ACHN (cell line): ENCODE measurements around the gene TMEM53.

Source experiments
- DNase-seq: peaks from one replicate; pipeline ENCODE4 v3.0.0-alpha.2; 2015
- in situ Hi-C: cut with HindIII; loops from 2 replicates; pipeline ENCODE4 v1.10.0; 2017; ENCODE audit warnings: low sequenced_read_pairs, low pct_ligation_motif_present, low pct_unique_long_range_greater_than_20kb

TMEM53 gene

GRCh38 chr1:44674113-44675000 is at the start of gene TMEM53, which contains the start of gene ARMH1:
TMEM53 (minus strand) TSS chr1:44674481; CDS start chr1:44674391, 90 bp downstream.
ARMH1 (plus strand) TSS chr1:44674714; CDS start chr1:44689698, 14,984 bp downstream.
- DNase-seq: peak; percentile 98
- in situ Hi-C loops: no loop called here

GRCh38 chr1:44723496-44724295 is 49.4 kb upstream of the TMEM53 start:
- no peak for DNase-seq
- in situ Hi-C loops: no loop called here

GRCh38 chr1:44723064-44723463 is 48.8 kb upstream of the TMEM53 start:
- no peak for DNase-seq
- in situ Hi-C loops: no loop called here

- peak; percentile 97 for DNase-seq
- in situ Hi-C loops: no loop called here
These were observed 47.4 kb upstream of the TMEM53 start for GRCh38 chr1:44721485-44722361.

- in situ Hi-C loops: no loop called here
- no peak for DNase-seq
These were observed 46.0 kb upstream of the TMEM53 start for GRCh38 chr1:44720281-44720680.

GRCh38 chr1:44719318-44719717 is 45.0 kb upstream of the TMEM53 start:
- no peak for DNase-seq
- in situ Hi-C loops: no loop called here

- no peak for DNase-seq
- in situ Hi-C loops: no loop called here
These were observed 43.8 kb upstream of the TMEM53 start for GRCh38 chr1:44718091-44718490.

- in situ Hi-C loops: no loop called here
- no peak for DNase-seq
These were observed 43.4 kb upstream of the TMEM53 start for GRCh38 chr1:44717653-44718052.

GRCh38 chr1:44717156-44717555 is 42.9 kb upstream of the TMEM53 start:
- in situ Hi-C loops: no loop called here
- peak; percentile 39 for DNase-seq

- peak; percentile 70 for DNase-seq
- in situ Hi-C loops: no loop called here
These were observed 40.8 kb upstream of the TMEM53 start for GRCh38 chr1:44714944-44715571.

GRCh38 chr1:44714532-44714931 is 40.3 kb upstream of the TMEM53 start:
- in situ Hi-C loops: no loop called here
- no peak for DNase-seq

GRCh38 chr1:44713321-44713781 is 39.1 kb upstream of the TMEM53 start:
- in situ Hi-C loops: no loop called here
- no peak for DNase-seq

- in situ Hi-C loops: no loop called here
- DNase-seq: peak; percentile 72
These were observed 33.9 kb upstream of the TMEM53 start for GRCh38 chr1:44707959-44708831.

GRCh38 chr1:44707112-44707881 is 33.0 kb upstream of the TMEM53 start:
- DNase-seq: peak; percentile 80
- in situ Hi-C loops: no loop called here

- in situ Hi-C loops: no loop called here
- no peak for DNase-seq
These were observed 31.7 kb upstream of the TMEM53 start for GRCh38 chr1:44705938-44706337.

- in situ Hi-C loops: no loop called here
- no peak for DNase-seq
These were observed 31.2 kb upstream of the TMEM53 start for GRCh38 chr1:44705470-44705869.
